ENCODE measurements around the gene UCP1. TPM values are rescaled to one million over a fixed set of nuclear protein-coding genes. Genes with fewer than 3 reads are reported as not detected.

UCP1 gene
- polyA plus RNA-seq, 4 donors, result 0.04 TPM; not detected in 3

GRCh38 chr4:140604544-140604943 is 35.8 kb upstream of the UCP1 start:
- Histone ChIP-seq H3K9me3 (ENCODE audit: control insufficient read depth in 2 of 2, insufficient read depth in 1 of 2, low read depth in 1 of 2, low read length in 1 of 2) (no peaks in the 10 kb centered on the region), H3K27ac (ENCODE audit: low read depth in 1 of 3, low read length in 2 of 3) (no peak overlapping the region), H3K36me3 (ENCODE audit: control insufficient read depth in 3 of 3, insufficient read depth in 2 of 3, low read depth in 1 of 3, low read length in 3 of 3) (no peaks in the 10 kb centered on the region), H3K27me3 (ENCODE audit: control insufficient read depth in 3 of 3, insufficient read depth in 3 of 3, low read length in 3 of 3) (no peaks in the 10 kb centered on the region), H3K4me1 (ENCODE audit: control insufficient read depth in 3 of 3, insufficient read depth in 2 of 3, low read depth in 1 of 3, low read length in 2 of 3) (no peaks in the 10 kb centered on the region), H3K4me3 (ENCODE audit: low read depth in 1 of 3, low read length in 3 of 3) (no peak overlapping the region)
- DNase-seq (no peak), FAIRE-seq (no peak)
- 78 to 89% (median 80%) methylated on average over 4 of the region's 4 CpGs for whole genome bisulfite sequencing, 3 donors

GRCh38 chr4:140603286-140603685 is 34.5 kb upstream of the UCP1 start:
- Histone ChIP-seq H3K27me3 (ENCODE audit: control insufficient read depth in 3 of 3, insufficient read depth in 3 of 3, low read length in 3 of 3) (no peaks in the 10 kb centered on the region), H3K4me3 (ENCODE audit: low read depth in 1 of 3, low read length in 3 of 3) (no peak overlapping the region), H3K36me3 (ENCODE audit: control insufficient read depth in 3 of 3, insufficient read depth in 2 of 3, low read depth in 1 of 3, low read length in 3 of 3) (no peaks in the 10 kb centered on the region), H3K27ac (ENCODE audit: low read depth in 1 of 3, low read length in 2 of 3) (no peak overlapping the region), H3K9me3 (ENCODE audit: control insufficient read depth in 2 of 2, insufficient read depth in 1 of 2, low read depth in 1 of 2, low read length in 1 of 2) (no peaks in the 10 kb centered on the region), H3K4me1 (ENCODE audit: control insufficient read depth in 3 of 3, insufficient read depth in 2 of 3, low read depth in 1 of 3, low read length in 2 of 3) (no peaks in the 10 kb centered on the region)
- DNase-seq, result no peak
- no peak for FAIRE-seq
- WGBS, 3 donors, result 47 to 86% (median 50%) methylated on average over 2 of the region's 2 CpGs

- H3K4me3 ChIP-seq (ENCODE audit: low read depth in 1 of 3, low read length in 3 of 3), result no peak overlapping the region
- H3K36me3 ChIP-seq (ENCODE audit: control insufficient read depth in 3 of 3, insufficient read depth in 2 of 3, low read depth in 1 of 3, low read length in 3 of 3), result no peaks in the 10 kb centered on the region
- 89 to 97% (median 95%) methylated on average over 2 of the region's 2 CpGs for WGBS, 3 donors
Measured at GRCh38 chr4:140602714-140603113, 34.0 kb upstream of the UCP1 start.

GRCh38 chr4:140600408-140600807 is 31.6 kb upstream of the UCP1 start:
- no peak for FAIRE-seq
- H3K27ac ChIP-seq (ENCODE audit: low read depth in 1 of 3, low read length in 2 of 3), result no peak overlapping the region
- no peak overlapping the region for H3K4me3 ChIP-seq (ENCODE audit: low read depth in 1 of 3, low read length in 3 of 3)
- H3K36me3 ChIP-seq (ENCODE audit: control insufficient read depth in 3 of 3, insufficient read depth in 2 of 3, low read depth in 1 of 3, low read length in 3 of 3), result no peaks in the 10 kb centered on the region
- WGBS, 3 donors, result 90% methylated on average over 8 of the region's 8 CpGs
- DNase-seq, result no peak
- H3K9me3 ChIP-seq (ENCODE audit: control insufficient read depth in 2 of 2, insufficient read depth in 1 of 2, low read depth in 1 of 2, low read length in 1 of 2), result no peaks in the 10 kb centered on the region
- H3K4me1 ChIP-seq (ENCODE audit: control insufficient read depth in 3 of 3, insufficient read depth in 2 of 3, low read depth in 1 of 3, low read length in 2 of 3), result no peaks in the 10 kb centered on the region
- H3K27me3 ChIP-seq (ENCODE audit: control insufficient read depth in 3 of 3, insufficient read depth in 3 of 3, low read length in 3 of 3), result no peaks in the 10 kb centered on the region

More at GRCh38 chr4:140602714-140603113, 34.0 kb upstream of the UCP1 start:
- H3K27me3 ChIP-seq (ENCODE audit: control insufficient read depth in 3 of 3, insufficient read depth in 3 of 3, low read length in 3 of 3), result no peaks in the 10 kb centered on the region
- H3K4me1 ChIP-seq (ENCODE audit: control insufficient read depth in 3 of 3, insufficient read depth in 2 of 3, low read depth in 1 of 3, low read length in 2 of 3), result no peaks in the 10 kb centered on the region
- H3K27ac ChIP-seq (ENCODE audit: low read depth in 1 of 3, low read length in 2 of 3), result no peak overlapping the region
- FAIRE-seq (no peak), DNase-seq (no peak)
- no peaks in the 10 kb centered on the region for H3K9me3 ChIP-seq (ENCODE audit: control insufficient read depth in 2 of 2, insufficient read depth in 1 of 2, low read depth in 1 of 2, low read length in 1 of 2)

- FAIRE-seq (no peak), DNase-seq (peak; percentile 58 to 68)
- Histone ChIP-seq H3K27me3 (ENCODE audit: control insufficient read depth in 3 of 3, insufficient read depth in 3 of 3, low read length in 3 of 3) (peaks cover 0 to 5% (median 0%) of the 10 kb centered on the region in 3 donors), H3K4me1 (ENCODE audit: control insufficient read depth in 3 of 3, insufficient read depth in 2 of 3, low read depth in 1 of 3, low read length in 2 of 3) (no peaks in the 10 kb centered on the region), H3K9me3 (ENCODE audit: control insufficient read depth in 2 of 2, insufficient read depth in 1 of 2, low read depth in 1 of 2, low read length in 1 of 2) (no peaks in the 10 kb centered on the region), H3K27ac (ENCODE audit: low read depth in 1 of 3, low read length in 2 of 3) (no peak overlapping the region), H3K36me3 (ENCODE audit: control insufficient read depth in 3 of 3, insufficient read depth in 2 of 3, low read depth in 1 of 3, low read length in 3 of 3) (no peaks in the 10 kb centered on the region), H3K4me3 (ENCODE audit: low read depth in 1 of 3, low read length in 3 of 3) (no peak overlapping the region)
- WGBS, 3 donors, result 29 to 47% (median 32%) methylated on average over 1 of the region's 1 CpG
Measured at GRCh38 chr4:140595065-140595464, 26.3 kb upstream of the UCP1 start.

- no peak overlapping the region for H3K27ac ChIP-seq (ENCODE audit: low read depth in 1 of 3, low read length in 2 of 3)
- H3K9me3 ChIP-seq (ENCODE audit: control insufficient read depth in 2 of 2, insufficient read depth in 1 of 2, low read depth in 1 of 2, low read length in 1 of 2), result no peaks in the 10 kb centered on the region
- WGBS, 3 donors, result 39 to 55% (median 50%) methylated on average over 1 of the region's 1 CpG
- no peak for DNase-seq
- H3K4me3 ChIP-seq (ENCODE audit: low read depth in 1 of 3, low read length in 3 of 3), result no peak overlapping the region
- H3K36me3 ChIP-seq (ENCODE audit: control insufficient read depth in 3 of 3, insufficient read depth in 2 of 3, low read depth in 1 of 3, low read length in 3 of 3), result no peaks in the 10 kb centered on the region
- H3K27me3 ChIP-seq (ENCODE audit: control insufficient read depth in 3 of 3, insufficient read depth in 3 of 3, low read length in 3 of 3), result peaks cover 0 to 13% (median under 1%) of the 10 kb centered on the region in 3 donors
- no peak for FAIRE-seq
- no peaks in the 10 kb centered on the region for H3K4me1 ChIP-seq (ENCODE audit: control insufficient read depth in 3 of 3, insufficient read depth in 2 of 3, low read depth in 1 of 3, low read length in 2 of 3)
Measured at GRCh38 chr4:140584439-140584838, 15.7 kb upstream of the UCP1 start.

GRCh38 chr4:140581078-140581477 is 12.3 kb upstream of the UCP1 start:
- Histone ChIP-seq H3K27me3 (ENCODE audit: control insufficient read depth in 3 of 3, insufficient read depth in 3 of 3, low read length in 3 of 3) (peaks cover 0 to 33% (median 4%) of the 10 kb centered on the region in 3 donors), H3K9me3 (ENCODE audit: control insufficient read depth in 2 of 2, insufficient read depth in 1 of 2, low read depth in 1 of 2, low read length in 1 of 2) (no peaks in the 10 kb centered on the region), H3K27ac (ENCODE audit: low read depth in 1 of 3, low read length in 2 of 3) (no peak overlapping the region), H3K36me3 (ENCODE audit: control insufficient read depth in 3 of 3, insufficient read depth in 2 of 3, low read depth in 1 of 3, low read length in 3 of 3) (no peaks in the 10 kb centered on the region), H3K4me1 (ENCODE audit: control insufficient read depth in 3 of 3, insufficient read depth in 2 of 3, low read depth in 1 of 3, low read length in 2 of 3) (no peaks in the 10 kb centered on the region), H3K4me3 (ENCODE audit: low read depth in 1 of 3, low read length in 3 of 3) (no peak overlapping the region)
- FAIRE-seq (no peak), DNase-seq (no peak)
- WGBS, 3 donors, result 43 to 67% (median 46%) methylated on average over 3 of the region's 3 CpGs

- no peak overlapping the region for H3K4me3 ChIP-seq (ENCODE audit: low read depth in 1 of 3, low read length in 3 of 3)
- peaks cover 0 to 33% (median 4%) of the 10 kb centered on the region in 3 donors for H3K27me3 ChIP-seq (ENCODE audit: control insufficient read depth in 3 of 3, insufficient read depth in 3 of 3, low read length in 3 of 3)
- FAIRE-seq (no peak), DNase-seq (no peak)
- no peaks in the 10 kb centered on the region for H3K36me3 ChIP-seq (ENCODE audit: control insufficient read depth in 3 of 3, insufficient read depth in 2 of 3, low read depth in 1 of 3, low read length in 3 of 3)
- H3K9me3 ChIP-seq (ENCODE audit: control insufficient read depth in 2 of 2, insufficient read depth in 1 of 2, low read depth in 1 of 2, low read length in 1 of 2), result no peaks in the 10 kb centered on the region
- no peaks in the 10 kb centered on the region for H3K4me1 ChIP-seq (ENCODE audit: control insufficient read depth in 3 of 3, insufficient read depth in 2 of 3, low read depth in 1 of 3, low read length in 2 of 3)
- no peak overlapping the region for H3K27ac ChIP-seq (ENCODE audit: low read depth in 1 of 3, low read length in 2 of 3)
- WGBS, 3 donors, result 8 to 23% (median 11%) methylated on average over 27 of the region's 27 CpGs
Measured at GRCh38 chr4:140579278-140579677, 10.5 kb upstream of the UCP1 start.

- WGBS, 3 donors, result 66 to 80% (median 67%) methylated on average over 4 of the region's 4 CpGs
- Histone ChIP-seq H3K4me3 (ENCODE audit: low read depth in 1 of 3, low read length in 3 of 3) (no peak overlapping the region), H3K4me1 (ENCODE audit: control insufficient read depth in 3 of 3, insufficient read depth in 2 of 3, low read depth in 1 of 3, low read length in 2 of 3) (no peaks in the 10 kb centered on the region), H3K36me3 (ENCODE audit: control insufficient read depth in 3 of 3, insufficient read depth in 2 of 3, low read depth in 1 of 3, low read length in 3 of 3) (no peaks in the 10 kb centered on the region), H3K9me3 (ENCODE audit: control insufficient read depth in 2 of 2, insufficient read depth in 1 of 2, low read depth in 1 of 2, low read length in 1 of 2) (peaks cover 0 to 5% of the 10 kb centered on the region in 2 donors), H3K27ac (ENCODE audit: low read depth in 1 of 3, low read length in 2 of 3) (no peak overlapping the region), H3K27me3 (ENCODE audit: control insufficient read depth in 3 of 3, insufficient read depth in 3 of 3, low read length in 3 of 3) (peaks cover 0 to 34% (median 13%) of the 10 kb centered on the region in 3 donors)
- DNase-seq, result no peak
- FAIRE-seq, result no peak
Measured at GRCh38 chr4:140575489-140575888, 6.7 kb upstream of the UCP1 start.
